ENCODE data around the gene SCRN1. TPM values are rescaled to one million over a fixed set of nuclear protein-coding genes. Genes with fewer than 3 reads are reported as not detected.

The SCRN1 gene
- total RNA-seq, 2 donors from 2014 or later = 33.8 to 99.8 TPM

DNA sequence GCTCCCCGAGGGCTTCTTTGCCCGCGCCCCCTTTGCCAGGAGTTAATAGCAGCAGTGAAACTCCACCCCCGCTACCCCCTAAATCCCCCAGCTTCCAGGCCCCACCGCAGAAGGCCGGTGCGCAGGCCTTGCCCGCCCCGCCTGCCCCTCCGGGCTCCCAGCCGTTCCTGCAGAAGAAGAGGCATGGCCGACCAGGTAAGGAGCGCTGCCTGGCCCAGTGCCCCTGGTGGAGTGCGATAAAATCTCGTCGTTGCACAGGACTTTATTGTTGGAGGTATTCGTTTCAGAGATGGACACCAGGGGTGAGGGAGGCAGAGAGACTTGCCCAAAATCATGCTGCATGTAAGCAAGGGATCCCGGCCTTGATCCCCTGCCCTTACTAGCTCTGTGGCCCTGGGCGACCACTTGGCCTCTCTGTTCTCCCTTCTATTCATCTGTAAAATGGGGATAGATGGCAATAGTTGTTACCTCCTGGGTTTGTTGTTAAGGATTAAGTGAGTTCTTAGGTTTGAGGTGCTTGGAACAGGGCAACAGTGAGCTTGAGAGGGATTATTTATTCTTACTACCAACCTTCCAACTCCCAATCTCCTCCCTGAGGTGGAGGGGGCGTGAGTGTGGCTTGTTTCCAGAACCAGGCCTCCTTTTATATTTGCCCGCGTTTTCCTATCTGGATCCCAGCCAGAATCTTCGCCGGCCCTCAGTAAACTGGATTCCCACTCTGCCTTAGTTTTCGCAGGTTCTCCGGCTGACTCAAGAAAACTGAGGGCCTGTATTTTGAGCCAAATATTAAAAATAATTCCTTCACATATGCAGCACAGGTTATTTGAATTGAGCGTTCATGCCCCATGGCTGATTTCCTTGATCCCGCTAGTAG lies 105.0 kb downstream of the SCRN1 start:
- H3K9me3 ChIP-seq = no peaks in the 10 kb centered on the region
- H3K27ac ChIP-seq = peak overlapping the region; percentile 50 to 57
- peak; percentile 61 for DNase-seq (ENCODE audit: low spot score)
- no peaks in the 10 kb centered on the region for H3K4me1 ChIP-seq (replicated peaks)
- no peaks in the 10 kb centered on the region for H3K27me3 ChIP-seq (replicated peaks; ENCODE audit: insufficient read depth)
- no peaks in the 10 kb centered on the region for H3K36me3 ChIP-seq
- 24% methylated on average over 28 of the region's 28 CpGs for WGBS
- intact Hi-C loops (cut with DNase I) = no loop called here
- TF ChIP-seq, protein P1, sequence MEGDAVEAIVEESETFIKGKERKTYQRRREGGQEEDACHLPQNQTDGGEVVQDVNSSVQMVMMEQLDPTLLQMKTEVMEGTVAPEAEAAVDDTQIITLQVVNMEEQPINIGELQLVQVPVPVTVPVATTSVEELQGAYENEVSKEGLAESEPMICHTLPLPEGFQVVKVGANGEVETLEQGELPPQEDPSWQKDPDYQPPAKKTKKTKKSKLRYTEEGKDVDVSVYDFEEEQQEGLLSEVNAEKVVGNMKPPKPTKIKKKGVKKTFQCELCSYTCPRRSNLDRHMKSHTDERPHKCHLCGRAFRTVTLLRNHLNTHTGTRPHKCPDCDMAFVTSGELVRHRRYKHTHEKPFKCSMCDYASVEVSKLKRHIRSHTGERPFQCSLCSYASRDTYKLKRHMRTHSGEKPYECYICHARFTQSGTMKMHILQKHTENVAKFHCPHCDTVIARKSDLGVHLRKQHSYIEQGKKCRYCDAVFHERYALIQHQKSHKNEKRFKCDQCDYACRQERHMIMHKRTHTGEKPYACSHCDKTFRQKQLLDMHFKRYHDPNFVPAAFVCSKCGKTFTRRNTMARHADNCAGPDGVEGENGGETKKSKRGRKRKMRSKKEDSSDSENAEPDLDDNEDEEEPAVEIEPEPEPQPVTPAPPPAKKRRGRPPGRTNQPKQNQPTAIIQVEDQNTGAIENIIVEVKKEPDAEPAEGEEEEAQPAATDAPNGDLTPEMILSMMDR (IDR thresholded peaks at IDR 0.05) = peak in 2 of 4 experiments; percentile 19
- TF ChIP-seq POLR2AphosphoS5 (IDR thresholded peaks at IDR 0.05) (peak; percentile 8), POLR2A (IDR thresholded peaks at IDR 0.05) (no peak)
- H3K4me3 ChIP-seq = peak overlapping the region; percentile 41 to 48

- Histone ChIP-seq H3K36me3 (no peaks in the 10 kb centered on the region), H3K4me1 (replicated peaks) (no peaks in the 10 kb centered on the region), H3K4me3 (peak overlapping the region; percentile 41 to 48), H3K27me3 (replicated peaks; ENCODE audit: insufficient read depth) (peaks cover under 1% of the 10 kb centered on the region), H3K27ac (peak overlapping the region; percentile 50 to 57), H3K9me3 (no peaks in the 10 kb centered on the region)
- DNase-seq (ENCODE audit: low spot score) = peak; percentile 36
- TF ChIP-seq POLR2A (IDR thresholded peaks at IDR 0.05) (no peak), POLR2AphosphoS5 (IDR thresholded peaks at IDR 0.05) (no peak)
- TF ChIP-seq, protein P1 (IDR thresholded peaks at IDR 0.05) = no peak
- WGBS = 13% methylated on average over 31 of the region's 46 CpGs
- intact Hi-C loops (cut with DNase I) = no loop called here
Observed at GRCh38 chr7:29883462-29884398, 105.9 kb downstream of the SCRN1 start.

DNA sequence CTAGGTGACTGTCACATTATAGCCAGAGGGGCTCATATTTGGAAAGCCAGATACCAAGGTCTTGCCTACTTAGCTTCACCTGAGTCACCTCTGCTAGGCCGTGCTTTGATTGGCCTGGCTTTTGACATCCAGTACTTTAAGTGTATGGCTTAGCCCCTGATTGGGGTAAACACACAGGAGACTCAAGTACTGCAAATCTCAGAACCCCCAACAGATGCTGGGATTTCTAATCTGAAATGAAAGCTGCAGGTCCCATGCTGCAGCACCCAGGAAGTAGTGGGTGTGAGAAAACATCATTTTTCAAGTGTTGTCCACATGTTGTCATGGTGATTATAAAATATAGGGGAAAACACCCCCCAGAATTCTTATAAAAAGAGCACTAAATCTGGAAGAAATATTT lies 107.1 kb downstream of the SCRN1 start:
- TF ChIP-seq, protein P1 (IDR thresholded peaks at IDR 0.05) = no peak
- TF ChIP-seq POLR2A (IDR thresholded peaks at IDR 0.05) (no peak), POLR2AphosphoS5 (IDR thresholded peaks at IDR 0.05) (no peak)
- Histone ChIP-seq H3K27ac (no peak overlapping the region), H3K4me3 (no peak overlapping the region), H3K4me1 (replicated peaks) (no peaks in the 10 kb centered on the region), H3K27me3 (replicated peaks; ENCODE audit: insufficient read depth) (peaks cover 3% of the 10 kb centered on the region), H3K9me3 (no peaks in the 10 kb centered on the region), H3K36me3 (no peaks in the 10 kb centered on the region)
- WGBS = 93% methylated on average over 1 of the region's 1 CpG
- no peak for DNase-seq (ENCODE audit: low spot score)
- intact Hi-C loops (cut with DNase I) = no loop called here

DNA sequence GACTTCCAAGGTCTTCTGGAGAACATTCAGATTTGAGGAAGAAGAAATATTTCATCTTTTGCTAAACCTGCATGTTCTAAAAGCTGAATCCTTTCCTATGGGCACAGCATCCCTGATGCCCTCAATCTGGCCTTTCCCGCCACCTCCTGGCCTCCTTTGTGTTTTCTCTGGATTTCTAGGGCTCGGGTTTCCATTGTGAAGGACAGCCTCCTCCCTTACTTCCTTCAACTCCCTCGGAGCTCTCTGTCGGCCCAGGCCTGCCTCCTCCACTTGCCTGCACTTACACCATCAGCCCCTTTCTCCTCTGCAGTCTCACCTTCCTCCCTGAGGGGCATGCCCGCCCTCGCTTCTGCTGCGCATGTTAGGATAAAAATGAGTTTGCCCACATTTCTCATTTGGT lies 107.9 kb downstream of the SCRN1 start:
- Histone ChIP-seq H3K9me3 (no peaks in the 10 kb centered on the region), H3K27ac (no peak overlapping the region), H3K4me3 (no peak overlapping the region), H3K27me3 (replicated peaks; ENCODE audit: insufficient read depth) (peaks cover 3% of the 10 kb centered on the region), H3K36me3 (no peaks in the 10 kb centered on the region), H3K4me1 (replicated peaks) (no peaks in the 10 kb centered on the region)
- WGBS = 81% methylated on average over 7 of the region's 7 CpGs
- TF ChIP-seq POLR2AphosphoS5 (IDR thresholded peaks at IDR 0.05) = no peak
- TF ChIP-seq, protein P1 (IDR thresholded peaks at IDR 0.05) = no peak
- no peak for DNase-seq (ENCODE audit: low spot score)
- intact Hi-C loops (cut with DNase I) = no loop called here

Data from prostate gland (tissue), 2 donors.